GM19452 (cell line): Measurements from ENCODE around the gene TMEM14A.
"Not testable (repeated sequence)": the region's sequence is repeated elsewhere in the genome, so short reads cannot be mapped to it uniquely, and the experiment has no call there.

Experiments used
- ATAC-seq: cut with Tn5 transposase; IDR thresholded peaks from one replicate; pipeline ENCODE4 v1.9.1; 2021; ENCODE audit not compliant: unreplicated experiment

Gene TMEM14A

DNA sequence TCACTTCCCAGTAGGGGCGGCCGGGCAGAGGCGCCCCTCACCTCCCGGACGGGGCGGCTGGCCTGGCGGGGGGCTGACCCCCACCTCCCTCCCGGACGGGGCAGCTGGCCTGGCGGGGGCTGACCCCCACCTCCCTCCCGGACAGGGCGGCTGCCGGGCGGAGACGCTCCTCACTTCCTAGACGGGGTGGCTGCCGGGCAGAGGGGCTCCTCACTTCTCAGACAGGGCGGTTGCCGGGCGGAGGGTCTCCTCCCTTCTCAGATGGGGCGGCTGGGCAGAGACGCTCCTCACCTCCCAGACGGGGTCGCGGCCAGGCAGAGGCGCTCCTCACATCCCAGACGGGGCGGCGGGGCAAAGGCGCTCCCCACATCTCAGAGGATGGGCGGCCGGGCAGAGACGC, 15.0 kb upstream of the TMEM14A start:
- not testable (repeated sequence) for ATAC-seq

DNA sequence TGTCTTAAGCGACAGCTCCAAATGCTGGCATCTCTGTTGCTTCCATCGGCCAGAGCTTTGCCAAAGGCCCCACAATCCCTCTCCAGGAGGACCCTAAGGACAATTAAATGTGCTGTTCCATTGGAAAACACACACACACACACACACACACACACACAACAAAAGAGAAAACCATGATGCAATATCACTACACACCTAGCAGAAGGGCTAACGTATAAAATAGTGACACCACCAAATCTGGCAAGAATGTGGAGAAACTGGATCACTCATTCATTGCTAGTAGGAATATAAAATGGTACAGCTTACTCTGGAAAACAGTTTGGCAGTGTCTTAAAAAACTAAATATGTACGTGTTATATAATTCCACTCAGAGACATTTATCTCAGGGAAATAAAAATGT, 13.0 kb upstream of the TMEM14A start:
- no peak for ATAC-seq

DNA sequence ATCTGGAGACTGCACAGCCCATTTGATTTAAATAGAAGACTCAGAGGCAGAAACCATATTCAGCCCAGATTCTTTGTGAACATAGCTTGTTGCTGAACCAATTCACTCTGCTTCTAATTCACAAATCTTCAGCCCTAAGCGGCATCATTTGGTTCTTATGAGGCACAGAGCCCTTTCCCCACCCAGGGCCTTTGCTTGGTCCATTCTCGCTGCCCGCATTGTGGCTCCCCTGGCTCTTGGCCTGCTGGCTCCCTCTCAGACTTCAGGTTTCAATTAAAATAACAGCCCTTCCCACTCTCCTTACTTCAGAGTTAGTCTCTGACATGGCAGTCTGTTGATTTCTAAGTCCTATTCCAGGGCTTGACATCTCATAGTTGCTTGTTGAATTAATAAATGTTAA, 9.4 kb upstream of the TMEM14A start:
- no peak for ATAC-seq

- no peak for ATAC-seq
These were observed 8.9 kb upstream of the TMEM14A start for GRCh38 chr6:52662031-52662430.

- ATAC-seq, result peak; percentile 38
These were observed 7.6 kb upstream of the TMEM14A start for GRCh38 chr6:52663120-52663935.

DNA sequence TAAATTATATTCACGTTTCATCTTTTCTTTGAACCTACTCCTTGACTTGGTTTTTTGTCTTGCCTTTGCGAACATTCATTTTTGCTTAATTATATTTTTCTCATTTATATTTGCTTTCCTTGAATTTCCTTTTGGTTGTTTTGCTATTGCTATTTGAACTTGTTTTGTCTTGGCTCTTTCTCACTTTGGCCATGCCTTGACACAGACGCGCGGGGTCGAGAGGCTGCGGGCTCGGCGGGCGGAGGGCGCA, 7.1 kb upstream of the TMEM14A start:
- ATAC-seq, result no peak

GRCh38 chr6:52664186-52664990, 6.5 kb upstream of the TMEM14A start:
- peak; percentile 89 for ATAC-seq

- no peak for ATAC-seq
These were observed 5.8 kb upstream of the TMEM14A start for GRCh38 chr6:52664991-52665686.

DNA sequence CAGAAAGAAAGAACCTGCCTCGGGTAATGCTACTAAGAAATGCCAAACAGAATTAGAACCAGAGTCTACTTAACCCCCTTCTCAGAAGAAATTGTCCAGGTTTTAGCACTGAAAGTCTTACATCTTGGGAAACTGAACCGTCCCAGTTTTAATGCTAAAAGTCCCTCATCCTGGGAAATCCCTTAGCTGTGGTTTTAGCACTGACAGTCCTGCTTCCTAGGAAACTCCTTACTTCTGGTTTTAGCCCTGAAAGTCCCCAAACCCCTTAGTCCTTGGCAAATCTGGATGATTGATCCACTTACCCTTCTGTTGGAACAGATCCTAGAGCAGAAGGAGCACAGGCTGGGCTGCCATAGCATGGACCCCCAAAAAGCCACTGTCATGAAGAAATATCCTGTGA, 4.8 kb upstream of the TMEM14A start:
- ATAC-seq, result no peak

DNA sequence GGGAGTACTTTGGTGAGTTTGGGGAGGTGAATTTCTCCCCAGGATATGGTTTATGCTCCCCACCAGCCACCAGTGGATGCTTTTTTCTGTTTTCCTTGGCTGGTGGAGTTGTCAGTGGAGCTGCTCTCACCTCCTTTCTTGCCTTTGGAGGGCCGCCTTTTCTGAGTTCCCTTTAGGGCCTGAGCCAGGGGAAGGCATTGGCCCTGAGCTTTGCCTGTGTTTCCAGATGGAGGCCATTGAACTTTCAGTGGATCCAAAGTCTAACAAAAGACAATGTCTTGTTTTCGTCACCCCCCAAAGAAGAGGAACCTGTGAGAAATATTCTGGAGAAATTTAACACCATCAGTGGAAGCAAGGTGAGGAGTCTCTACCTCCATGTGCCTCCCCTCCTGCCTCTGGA, 4.4 kb upstream of the TMEM14A start:
- ATAC-seq, result no peak

GRCh38 chr6:52667572-52667971, 3.3 kb upstream of the TMEM14A start:
- ATAC-seq, result no peak

GRCh38 chr6:52671676-52672075, 763 bp downstream of the TMEM14A start:
- no peak for ATAC-seq

DNA sequence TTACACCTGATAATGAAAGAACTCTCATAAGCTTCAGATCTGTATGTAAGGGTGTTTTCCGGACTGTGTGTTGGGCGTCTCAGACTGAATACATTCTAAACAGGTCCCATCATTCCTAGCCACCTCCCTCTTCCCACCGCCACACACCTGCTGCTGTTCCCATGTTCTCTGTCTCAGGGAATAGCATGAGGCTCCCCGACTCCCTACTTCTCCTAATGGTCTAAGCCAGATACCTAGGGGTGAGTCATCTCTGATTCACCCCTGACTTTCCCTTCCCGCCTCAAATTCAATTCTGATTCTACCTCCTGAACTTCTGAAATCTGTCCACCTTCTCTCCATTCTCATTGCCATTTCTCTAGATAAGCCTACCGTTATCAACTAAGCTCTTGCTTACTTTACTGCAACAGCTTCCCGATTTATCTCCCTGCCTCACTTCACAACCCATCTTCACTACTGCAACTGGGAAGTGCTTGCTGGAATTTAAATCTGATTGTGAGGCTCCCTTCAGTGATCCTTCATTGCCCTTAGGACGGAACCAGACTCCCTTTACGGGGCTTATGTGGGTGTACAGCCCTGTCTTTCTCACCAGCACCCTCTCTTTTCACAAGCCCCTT, 1.6 kb downstream of the TMEM14A start:
- no peak for ATAC-seq

GRCh38 chr6:52674666-52675065, 3.8 kb downstream of the TMEM14A start:
- no peak for ATAC-seq

GRCh38 chr6:52675372-52675771, 4.5 kb downstream of the TMEM14A start:
- no peak for ATAC-seq

- ATAC-seq, result not testable (repeated sequence)
These were observed 5.7 kb downstream of the TMEM14A start for GRCh38 chr6:52676631-52677030.

DNA sequence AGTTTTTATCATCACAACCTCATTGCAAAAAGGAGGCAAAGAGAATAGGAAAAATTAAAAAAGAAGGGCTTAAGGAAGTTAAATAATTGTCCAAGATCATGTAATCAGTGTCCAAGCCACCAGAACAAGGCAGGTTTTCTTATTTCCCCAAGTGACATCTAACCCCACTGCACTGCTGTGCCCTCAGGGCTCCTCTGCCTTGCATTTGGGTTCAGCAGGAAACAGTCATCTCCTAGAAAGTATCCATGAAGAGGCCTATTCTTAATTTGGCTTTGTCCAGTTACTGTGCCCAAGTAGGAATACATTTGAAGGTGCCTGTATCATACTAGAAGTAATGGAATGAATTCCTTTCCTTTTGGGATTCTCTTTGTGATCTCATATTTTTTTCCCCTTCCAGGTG, 10.5 kb downstream of the TMEM14A start:
- ATAC-seq, result no peak

GRCh38 chr6:52686878-52687699, 16.2 kb downstream of the TMEM14A start:
- no peak for ATAC-seq

GRCh38 chr6:52689857-52690256, 18.9 kb downstream of the TMEM14A start:
- ATAC-seq, result no peak

GRCh38 chr6:52691718-52692117, 20.8 kb downstream of the TMEM14A start:
- no peak for ATAC-seq

DNA sequence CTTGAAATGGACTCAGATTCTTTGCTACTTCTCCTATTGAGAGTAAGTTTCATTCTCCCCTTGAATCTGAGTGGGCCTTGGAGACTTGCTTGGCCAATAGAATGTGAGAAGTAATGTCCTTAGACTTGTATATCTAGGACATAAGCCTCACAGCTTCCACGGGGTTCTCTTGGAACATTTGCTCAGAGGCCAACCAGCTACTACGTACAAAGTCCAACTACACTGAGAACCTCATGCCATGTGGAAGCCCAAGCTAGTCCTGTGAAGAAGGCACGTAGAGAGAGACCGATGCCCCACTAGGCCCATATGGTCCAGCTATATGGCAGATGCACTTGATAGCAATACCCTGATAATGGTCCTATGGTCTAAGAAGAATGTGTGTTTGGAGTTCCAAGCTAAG, 22.9 kb downstream of the TMEM14A start:
- ATAC-seq, result no peak
